VCaP (cell line): Measurements from ENCODE around the gene GLRX3.
"Not testable (repeated sequence)": the region's sequence is repeated elsewhere in the genome, so short reads cannot be mapped to it uniquely, and the experiment has no call there.

ENCODE experiments used
- H3K27ac ChIP-seq: fragments of 450-650 bp; 2 replicates; pipeline ENCODE4 v1.5.1; 2017
- CTCF ChIP-seq: fragments of 450-650 bp; conservative IDR thresholded peaks from 2 replicates; pipeline ENCODE4 v1.5.1; 2017; ENCODE audit warnings: mild to moderate bottlenecking, moderate library complexity

The GLRX3 gene

GRCh38 chr10:130196511-130197487 lies 60.6 kb downstream of the GLRX3 start:
- TF ChIP-seq CTCF = no peak
- H3K27ac ChIP-seq = no peak overlapping the region

- no peak overlapping the region for H3K27ac ChIP-seq
- no peak for TF ChIP-seq CTCF
Measured at GRCh38 chr10:130198651-130199050, 62.5 kb downstream of the GLRX3 start.

GRCh38 chr10:130200179-130201042 lies 64.2 kb downstream of the GLRX3 start:
- H3K27ac ChIP-seq = no peak overlapping the region
- no peak for TF ChIP-seq CTCF

GRCh38 chr10:130201043-130201380 lies 64.8 kb downstream of the GLRX3 start:
- no peak for TF ChIP-seq CTCF

GRCh38 chr10:130202150-130202549 lies 66.0 kb downstream of the GLRX3 start:
- not testable (repeated sequence) for H3K27ac ChIP-seq

More at GRCh38 chr10:130201043-130201380, 64.8 kb downstream of the GLRX3 start:
- H3K27ac ChIP-seq = no peak overlapping the region

- TF ChIP-seq CTCF = no peak
Measured at GRCh38 chr10:130202984-130203621, 66.9 kb downstream of the GLRX3 start.

GRCh38 chr10:130203626-130204025 lies 67.4 kb downstream of the GLRX3 start:
- H3K27ac ChIP-seq = no peak overlapping the region
- no peak for TF ChIP-seq CTCF

More at GRCh38 chr10:130202984-130203621, 66.9 kb downstream of the GLRX3 start:
- no peak overlapping the region for H3K27ac ChIP-seq
